ENCODE measurements around the gene C16orf74.

C16orf74 gene

DNA sequence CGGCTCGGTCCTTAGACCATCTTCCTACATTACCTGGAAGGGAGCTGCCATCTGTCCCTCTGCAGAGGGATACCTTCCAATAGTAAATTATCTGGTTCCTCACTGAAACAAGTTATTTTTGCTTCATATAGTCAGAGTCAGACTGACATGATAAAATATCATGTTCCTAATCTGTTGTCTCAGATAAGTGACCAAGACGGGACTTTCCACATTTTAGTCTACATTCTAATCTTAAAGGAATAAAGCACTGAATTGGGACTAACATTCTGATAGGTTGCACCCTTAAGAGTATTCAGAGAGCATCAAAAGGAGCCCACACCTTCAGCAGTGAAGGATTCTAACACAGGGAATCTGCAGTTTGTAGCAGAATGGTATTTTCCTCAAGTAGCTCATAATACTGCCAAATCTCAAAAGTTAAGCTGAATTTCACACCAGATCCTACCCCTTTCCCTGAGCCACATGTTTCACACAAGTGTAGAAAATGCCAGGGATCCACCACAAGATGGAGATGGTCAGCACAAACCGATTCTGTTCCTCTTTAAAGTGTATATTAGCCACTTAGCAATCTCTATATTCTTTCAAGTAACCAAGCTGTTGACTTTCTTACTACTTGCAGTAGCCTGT is 75.5 kb downstream of the C16orf74 start:
- DNase-seq (ENCODE audit: low read depth in 2 of 2, low spot score in 1 of 2), result no peak

DNA sequence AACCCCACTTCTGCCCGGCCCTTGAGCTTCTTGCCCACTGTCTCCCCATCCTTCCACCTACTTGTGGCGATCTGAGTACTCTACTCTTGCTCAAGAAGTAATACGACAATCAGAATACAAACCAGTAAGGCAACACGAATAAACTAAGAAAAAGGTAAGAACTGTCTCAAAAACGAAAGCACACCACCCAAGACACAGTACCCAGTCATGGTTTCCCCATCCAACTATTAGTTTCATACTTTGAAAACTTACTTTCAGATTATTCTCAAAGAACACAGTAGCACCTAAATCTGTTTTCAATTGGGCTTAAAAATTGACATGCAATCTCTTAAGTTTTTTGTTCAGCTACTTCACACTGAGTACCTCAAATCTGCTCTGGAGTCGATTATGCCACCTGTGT is 76.1 kb downstream of the C16orf74 start:
- no peak for DNase-seq (ENCODE audit: low read depth in 2 of 2, low spot score in 1 of 2)

DNA sequence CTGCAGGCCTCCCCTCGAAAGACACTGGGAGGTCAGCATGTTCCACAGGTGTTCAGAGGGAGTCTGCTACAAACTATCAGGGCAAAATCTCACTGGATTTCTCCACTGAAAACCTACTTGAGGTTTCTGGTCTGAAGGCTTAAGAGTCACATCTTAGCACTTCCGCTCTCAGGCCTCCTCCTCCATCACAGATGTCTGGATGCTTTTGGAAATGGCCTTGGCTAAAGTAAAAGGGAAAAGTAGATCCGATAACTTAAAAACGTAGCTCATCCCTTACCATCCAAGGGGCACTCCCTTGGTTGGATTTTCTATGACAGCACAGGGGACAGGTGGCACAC is 76.5 kb downstream of the C16orf74 start:
- DNase-seq (ENCODE audit: low read depth in 2 of 2, low spot score in 1 of 2), result no peak

- no peak for DNase-seq (ENCODE audit: low read depth in 2 of 2, low spot score in 1 of 2)
Observed at GRCh38 chr16:85673529-85674417, 77.1 kb downstream of the C16orf74 start.

GRCh38 chr16:85670840-85671239 is 80.1 kb downstream of the C16orf74 start:
- no peak for DNase-seq (ENCODE audit: low read depth in 2 of 2, low spot score in 1 of 2)

DNA sequence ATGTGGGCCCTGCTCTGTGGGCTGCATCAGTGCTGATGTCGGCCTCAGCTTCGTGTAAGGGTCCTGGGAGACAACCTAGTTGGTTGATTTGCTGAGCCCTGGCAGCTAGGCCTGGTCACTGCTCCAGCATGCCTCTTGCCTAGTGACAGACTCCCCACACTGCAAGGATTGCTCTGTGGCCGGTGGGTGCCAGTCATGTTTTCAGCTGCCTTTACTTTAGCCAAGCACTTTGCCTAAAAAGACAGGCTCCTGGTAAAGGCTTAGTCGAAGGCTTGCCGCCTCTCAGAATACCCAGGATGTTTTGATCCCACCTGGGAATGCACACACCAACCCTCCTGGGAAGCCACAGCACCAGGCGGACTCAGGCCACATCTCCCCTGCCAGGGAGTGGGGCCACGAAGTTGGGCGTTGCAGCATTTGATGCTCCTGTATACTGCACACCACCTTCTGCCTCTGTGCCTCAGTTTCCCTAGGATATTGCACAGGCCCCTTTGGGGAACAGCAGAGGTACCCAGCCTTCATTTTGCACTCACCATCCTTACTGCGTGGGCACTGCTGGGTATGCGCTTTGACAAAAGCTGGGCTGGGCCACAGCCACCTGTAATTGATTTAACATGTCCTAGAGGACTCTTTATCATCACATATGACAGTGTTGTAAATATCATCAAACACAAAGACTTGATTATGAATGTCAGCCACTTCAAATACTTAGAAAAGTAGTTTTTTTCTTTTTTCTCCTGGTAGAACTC is 82.0 kb downstream of the C16orf74 start:
- DNase-seq (ENCODE audit: low read depth in 2 of 2, low spot score in 1 of 2), result no peak

DNA sequence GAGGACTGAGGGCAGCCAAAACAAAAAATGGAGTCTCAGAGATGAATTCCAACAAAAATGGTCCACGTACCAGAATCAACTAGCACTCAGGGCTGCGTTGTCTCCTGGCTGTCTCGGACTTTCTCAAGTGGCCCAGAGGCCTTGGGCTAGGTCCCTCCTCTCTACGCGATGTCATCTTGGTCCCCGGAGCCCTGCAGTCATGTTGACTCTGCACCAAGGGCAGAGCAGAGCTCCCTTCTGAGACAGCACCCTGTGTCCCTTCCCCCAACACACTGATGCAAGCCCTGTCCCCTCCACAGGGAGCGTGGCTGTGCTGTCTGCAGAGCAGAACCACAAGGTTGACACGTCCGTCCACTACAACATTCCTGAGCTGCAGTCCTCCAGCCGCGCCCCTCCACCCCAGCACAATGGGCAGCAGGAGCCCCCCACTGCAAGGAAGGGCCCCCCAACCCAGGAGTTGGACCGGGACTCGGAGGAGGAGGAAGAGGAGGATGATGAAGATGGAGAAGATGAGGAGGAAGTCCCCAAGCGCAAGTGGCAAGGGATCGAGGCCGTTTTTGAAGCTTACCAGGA is 83.0 kb downstream of the C16orf74 start:
- no peak for DNase-seq (ENCODE audit: low read depth in 2 of 2, low spot score in 1 of 2)

DNA sequence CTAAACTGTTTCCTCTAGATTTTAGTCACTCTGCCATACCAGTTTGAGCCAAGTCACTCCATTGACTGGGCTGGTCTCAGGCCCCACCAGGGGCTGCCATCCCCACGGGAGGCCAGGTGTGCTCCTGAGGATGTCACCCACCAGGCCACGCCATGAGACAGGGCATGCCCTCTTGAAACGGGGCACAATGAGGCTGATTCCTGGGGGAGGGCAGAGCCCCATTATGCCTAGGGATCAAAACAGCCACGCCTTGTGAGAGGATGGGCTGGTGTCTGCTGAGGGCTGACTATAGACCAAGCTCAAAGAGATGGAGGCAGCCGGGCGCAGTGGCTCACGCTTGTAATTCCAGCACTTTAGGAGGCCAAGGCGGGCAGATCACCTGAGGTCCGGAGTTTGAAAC is 83.6 kb downstream of the C16orf74 start:
- DNase-seq (ENCODE audit: low read depth in 2 of 2, low spot score in 1 of 2), result no peak

DNA sequence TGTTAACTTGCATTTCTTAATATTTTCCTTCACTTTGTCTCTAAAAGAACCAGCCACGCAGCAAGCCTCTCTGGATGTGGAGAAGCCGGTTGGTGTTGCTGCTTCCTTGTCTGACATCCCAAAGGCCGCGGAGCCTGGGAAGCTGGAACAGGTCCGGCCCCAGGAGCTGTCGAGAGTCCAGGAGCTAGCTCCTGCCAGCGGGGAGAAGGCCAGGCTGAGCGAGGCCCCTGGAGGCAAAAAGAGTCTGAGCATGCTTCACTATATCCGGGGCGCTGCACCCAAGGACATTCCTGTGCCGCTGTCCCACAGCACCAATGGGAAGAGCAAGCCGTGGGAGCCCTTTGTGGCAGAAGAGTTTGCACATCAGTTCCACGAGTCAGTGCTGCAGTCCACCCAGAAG is 85.0 kb downstream of the C16orf74 start:
- no peak for DNase-seq (ENCODE audit: low read depth in 2 of 2, low spot score in 1 of 2)

DNA sequence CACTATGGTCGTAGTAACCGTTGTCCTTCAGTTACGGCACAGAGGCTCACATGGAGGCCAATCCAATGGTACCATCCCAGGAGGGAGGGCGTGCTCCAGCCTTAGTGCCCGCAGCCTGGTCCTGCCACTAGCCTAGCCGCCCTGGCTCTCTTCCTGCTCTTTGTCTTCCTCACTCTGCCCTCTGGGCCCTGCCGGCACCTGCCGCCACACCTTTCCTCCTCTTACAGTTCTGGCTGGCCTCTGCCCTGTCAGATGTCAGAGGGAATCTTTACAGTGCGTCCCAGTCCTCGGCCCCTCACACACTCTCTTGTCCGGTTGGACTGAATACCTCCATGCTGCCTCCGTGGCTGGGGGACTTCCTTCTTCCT is 85.5 kb downstream of the C16orf74 start:
- DNase-seq (ENCODE audit: low read depth in 2 of 2, low spot score in 1 of 2), result no peak

GRCh38 chr16:85664580-85665372 is 86.1 kb downstream of the C16orf74 start:
- no peak for DNase-seq (ENCODE audit: low read depth in 2 of 2, low spot score in 1 of 2)

DNA sequence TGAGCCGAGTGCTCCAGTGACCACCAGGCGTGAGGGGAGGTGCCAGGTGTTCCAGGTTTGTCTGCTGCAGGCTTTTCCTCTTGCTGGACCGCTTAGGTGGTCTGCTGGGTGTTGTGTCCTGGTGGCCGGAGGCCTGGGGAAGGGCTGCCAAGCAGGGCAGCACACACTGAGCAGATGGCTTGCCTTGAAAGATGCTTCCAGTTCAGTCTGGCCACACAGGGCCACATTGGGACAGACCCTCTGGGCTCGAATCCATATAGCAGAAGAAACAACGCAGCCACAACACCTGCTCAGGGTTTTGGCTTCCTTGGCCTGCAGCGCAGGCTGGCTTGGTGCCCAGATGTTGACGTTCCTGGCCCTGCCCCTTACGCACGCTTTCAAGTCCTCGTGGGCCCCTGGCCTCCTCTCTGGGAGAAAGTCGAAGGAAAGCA is 87.0 kb downstream of the C16orf74 start:
- no peak for DNase-seq (ENCODE audit: low read depth in 2 of 2, low spot score in 1 of 2)

DNA sequence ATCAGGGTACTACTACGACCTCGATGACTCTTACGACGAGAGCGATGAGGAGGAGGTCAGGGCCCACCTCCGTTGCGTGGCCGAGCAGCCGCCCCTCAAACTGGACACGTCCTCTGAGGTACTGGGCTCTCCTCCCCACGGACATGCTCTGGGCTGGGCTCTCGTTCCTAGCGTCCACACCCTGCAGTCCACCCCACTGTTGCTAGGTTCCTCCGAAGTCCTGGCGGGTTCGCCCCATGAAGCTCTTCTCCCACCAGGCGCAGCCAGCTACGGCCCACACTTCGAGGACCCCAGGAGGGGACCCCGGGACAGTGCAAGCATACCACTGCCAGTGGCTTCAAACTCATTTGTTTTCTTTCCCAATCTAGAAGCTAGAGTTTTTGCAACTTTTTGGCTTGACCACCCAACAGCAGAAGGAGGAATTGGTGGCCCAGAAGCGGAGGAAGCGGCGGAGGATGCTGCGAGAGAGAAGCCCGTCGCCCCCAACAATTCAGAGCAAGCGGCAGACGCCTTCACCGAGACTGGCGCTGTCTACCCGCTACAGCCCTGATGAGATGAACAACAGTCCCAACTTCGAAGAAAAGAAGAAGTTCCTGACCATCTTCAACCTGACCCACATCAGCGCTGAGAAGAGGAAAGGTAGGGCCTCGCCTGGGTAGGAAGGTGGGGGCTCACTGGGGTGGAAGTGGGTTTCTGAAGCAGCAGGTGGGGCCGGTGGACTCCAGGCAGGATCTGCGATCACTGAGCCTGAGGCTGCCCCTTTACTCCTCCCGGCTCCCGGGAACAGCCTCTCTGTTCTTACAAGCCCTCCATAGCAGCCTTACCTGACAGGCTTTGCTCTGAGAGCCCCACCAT is 87.7 kb downstream of the C16orf74 start:
- DNase-seq (ENCODE audit: low read depth in 2 of 2, low spot score in 1 of 2), result no peak

- DNase-seq (ENCODE audit: low read depth in 2 of 2, low spot score in 1 of 2), result no peak
Observed at GRCh38 chr16:85662482-85662812, 88.4 kb downstream of the C16orf74 start.

- no peak for DNase-seq (ENCODE audit: low read depth in 2 of 2, low spot score in 1 of 2)
Observed at GRCh38 chr16:85661740-85662481, 89.0 kb downstream of the C16orf74 start.

- DNase-seq (ENCODE audit: low read depth in 2 of 2, low spot score in 1 of 2), result no peak
Observed at GRCh38 chr16:85660843-85661739, 89.8 kb downstream of the C16orf74 start.

DNA sequence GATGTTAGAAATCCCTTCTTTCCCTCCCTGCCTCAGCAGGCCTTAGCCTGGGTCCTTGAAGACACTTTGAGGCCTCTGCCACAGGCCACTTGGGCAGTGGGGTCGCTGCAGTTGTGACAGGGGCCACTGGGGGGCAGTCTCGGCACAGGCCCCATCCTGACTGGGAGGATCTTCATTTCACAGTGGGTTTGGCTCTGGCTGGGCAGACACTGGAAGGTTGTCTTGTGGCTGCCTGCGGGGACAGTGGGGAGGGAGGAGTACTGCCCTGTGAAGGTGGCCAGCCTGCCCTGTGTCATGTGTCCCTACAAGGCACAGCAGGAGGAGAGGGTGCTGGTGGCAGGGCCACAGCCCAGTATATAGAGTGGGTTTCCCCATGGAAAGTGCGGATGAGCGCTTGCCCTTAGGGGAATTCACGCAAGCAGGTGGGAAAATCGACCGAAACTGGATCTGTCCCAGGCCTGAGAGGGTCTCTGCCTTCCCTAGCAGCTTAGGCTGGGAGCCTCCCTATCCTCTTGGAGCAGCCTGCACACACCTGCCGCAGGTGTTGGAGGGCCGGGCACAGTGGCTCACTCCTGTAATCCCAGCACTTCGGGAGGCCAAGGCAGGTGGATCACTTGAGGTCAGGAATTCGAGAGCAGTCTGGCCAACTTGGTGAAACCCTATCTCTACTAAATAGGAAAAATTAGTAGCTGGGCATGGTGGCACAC is 90.9 kb downstream of the C16orf74 start:
- peak; percentile 23 to 31 for DNase-seq (ENCODE audit: low read depth in 2 of 2, low spot score in 1 of 2)

DNA sequence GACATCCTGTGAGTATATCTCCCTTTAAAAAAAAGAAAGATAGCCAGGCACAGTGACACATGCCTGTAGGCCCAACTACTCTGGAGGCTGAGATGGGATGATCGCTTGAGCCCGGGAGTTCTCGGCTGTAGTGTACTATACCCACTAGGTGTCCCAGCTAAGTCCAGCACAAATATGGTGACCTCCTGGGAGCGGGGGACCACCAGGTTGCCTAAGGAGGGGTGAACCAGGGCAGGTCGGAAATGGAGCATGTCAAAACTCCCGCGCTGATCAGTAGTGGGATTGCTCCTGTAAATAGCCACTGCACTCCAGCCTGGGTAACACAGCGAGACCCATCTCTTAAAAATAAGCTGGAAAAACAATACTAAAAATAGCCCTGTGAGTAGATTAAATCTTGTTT is 91.6 kb downstream of the C16orf74 start:
- DNase-seq (ENCODE audit: low read depth in 2 of 2, low spot score in 1 of 2), result no peak

Measured in stimulated activated CD8-positive, alpha-beta memory T cell treated with anti-CD3 and anti-CD28 coated beads, Interleukin-4, amount 100 ng/mL, for 1 hour (primary cell).